HG03095 (cell line): Measurements from ENCODE around the gene DLGAP1.
"Not testable (repeated sequence)": the region's sequence is repeated elsewhere in the genome, so short reads cannot be mapped to it uniquely, and the experiment has no call there.

Experiments
- ATAC-seq: cut with Tn5 transposase; IDR thresholded peaks from one replicate; pipeline ENCODE4 v1.9.1; 2021; ENCODE audit warnings: moderate library complexity; ENCODE audit not compliant: unreplicated experiment

DLGAP1 gene

DNA sequence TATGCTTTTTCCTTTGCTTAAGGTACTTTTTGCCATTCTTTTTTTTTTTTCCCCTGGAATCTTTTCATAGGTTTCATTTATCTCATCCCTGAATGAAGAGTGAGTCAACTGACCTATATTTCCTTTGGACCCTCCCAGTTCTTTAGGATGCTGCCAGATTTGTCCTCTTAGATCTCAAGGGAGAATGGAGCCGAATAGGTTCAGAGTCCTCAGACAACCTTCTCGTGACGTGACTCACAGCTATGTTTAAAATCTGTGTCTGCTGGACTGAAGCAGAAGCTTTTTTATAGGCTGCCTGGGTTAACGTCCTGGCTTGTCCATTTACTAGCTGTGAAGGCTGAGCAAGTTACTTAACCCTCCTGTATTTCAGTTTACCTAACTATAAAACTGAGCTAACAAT lies 358.6 kb downstream of the DLGAP1 start:
- no peak for ATAC-seq

DNA sequence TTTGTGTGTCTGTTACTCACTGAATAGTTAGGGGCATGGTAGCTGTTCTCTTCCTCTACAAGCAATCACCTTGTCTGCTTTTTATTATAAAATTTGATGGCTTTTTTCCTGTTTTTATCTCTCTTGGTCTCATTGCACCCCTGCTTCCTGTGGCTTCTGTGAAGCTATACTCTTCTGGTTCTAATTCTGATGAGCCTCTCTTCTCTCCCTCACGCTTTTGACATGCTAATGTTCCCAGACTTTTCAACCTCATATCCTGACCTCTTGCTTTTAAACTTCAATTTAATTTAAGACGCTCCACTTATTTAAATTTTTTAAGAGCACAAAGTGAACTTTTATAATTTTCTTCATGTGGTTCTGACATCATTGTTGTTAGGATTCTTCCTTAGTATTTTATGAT lies 361.4 kb downstream of the DLGAP1 start:
- ATAC-seq: no peak

DNA sequence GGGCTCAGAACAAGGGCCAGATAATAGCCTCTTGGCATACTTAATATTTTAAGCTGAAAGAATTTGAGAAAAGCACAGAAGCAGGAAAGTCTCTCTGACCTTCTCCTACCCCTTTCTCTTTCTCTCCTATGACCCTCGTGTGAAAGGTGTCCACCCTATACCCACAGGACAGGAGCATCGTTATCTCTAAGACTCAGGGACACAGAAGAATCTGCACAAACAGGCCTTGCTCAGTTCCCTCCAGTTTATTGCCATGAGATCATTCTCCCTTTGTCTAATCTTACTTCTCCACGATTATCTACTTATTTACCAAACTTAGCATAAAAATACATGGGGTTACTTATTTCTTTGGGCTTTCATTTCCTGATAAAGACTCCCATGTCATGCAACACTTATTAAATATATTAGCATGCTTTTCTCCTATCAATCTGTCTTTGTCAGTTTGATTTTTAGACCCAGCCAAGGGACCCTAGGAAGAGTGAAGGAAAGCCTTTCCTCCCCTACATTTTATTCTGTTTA lies 370.7 kb downstream of the DLGAP1 start:
- ATAC-seq: no peak

DNA sequence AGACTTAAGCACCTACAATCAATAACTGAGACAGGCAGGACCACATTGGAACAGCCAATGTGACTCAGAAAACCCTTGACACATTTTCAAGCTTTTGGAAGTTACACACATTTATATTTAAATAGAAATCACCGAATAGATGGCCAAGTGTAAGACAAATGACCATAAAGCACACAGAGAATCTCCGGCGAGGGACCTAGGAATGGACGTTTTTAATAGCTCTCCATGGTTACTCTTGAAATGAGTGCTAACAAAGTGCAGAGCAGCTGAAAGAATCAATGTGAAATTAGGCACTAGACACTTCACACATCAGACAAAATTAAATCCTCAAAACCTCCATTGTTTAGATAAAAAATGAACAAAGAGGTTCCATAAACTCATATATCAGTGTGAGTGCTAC lies 376.9 kb downstream of the DLGAP1 start:
- no peak for ATAC-seq

DNA sequence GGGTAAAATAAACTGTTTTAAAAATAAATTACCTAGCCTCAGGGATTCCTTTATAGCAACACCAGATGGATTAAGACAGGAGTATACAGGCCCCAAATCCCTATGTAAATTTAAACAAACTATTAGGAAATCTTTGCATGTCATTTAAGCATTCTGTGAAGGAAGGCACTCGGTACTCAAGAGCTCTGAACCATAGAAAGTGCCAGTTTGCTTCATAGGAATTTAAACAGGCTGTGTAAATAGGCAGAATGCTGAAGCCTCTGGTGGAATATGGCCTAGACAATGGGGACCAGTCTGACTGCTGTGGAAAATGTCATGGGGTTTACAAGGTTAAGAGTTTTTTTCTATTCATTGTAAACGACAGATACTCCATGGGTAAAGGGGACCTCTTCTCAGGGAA lies 377.4 kb downstream of the DLGAP1 start:
- no peak for ATAC-seq

DNA sequence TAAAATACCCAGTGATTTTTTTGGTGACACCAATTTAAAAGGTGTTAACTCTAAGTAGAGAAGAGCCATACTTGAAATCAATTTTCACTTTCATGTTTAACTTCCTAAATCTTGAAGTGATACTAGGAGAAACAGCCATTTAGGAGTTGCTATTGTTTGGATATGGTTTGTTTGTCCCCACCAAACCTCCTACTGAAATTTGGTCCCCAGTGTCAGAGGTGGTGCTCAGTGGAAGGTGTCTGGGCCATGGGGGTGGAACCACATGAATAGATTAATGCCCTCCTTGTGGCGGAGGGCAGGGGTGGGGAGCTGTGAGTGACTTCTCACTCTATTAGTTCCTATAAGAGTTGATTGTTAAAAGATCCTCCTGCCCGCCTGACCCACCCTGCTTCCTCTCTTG lies 377.9 kb downstream of the DLGAP1 start:
- no peak for ATAC-seq

DNA sequence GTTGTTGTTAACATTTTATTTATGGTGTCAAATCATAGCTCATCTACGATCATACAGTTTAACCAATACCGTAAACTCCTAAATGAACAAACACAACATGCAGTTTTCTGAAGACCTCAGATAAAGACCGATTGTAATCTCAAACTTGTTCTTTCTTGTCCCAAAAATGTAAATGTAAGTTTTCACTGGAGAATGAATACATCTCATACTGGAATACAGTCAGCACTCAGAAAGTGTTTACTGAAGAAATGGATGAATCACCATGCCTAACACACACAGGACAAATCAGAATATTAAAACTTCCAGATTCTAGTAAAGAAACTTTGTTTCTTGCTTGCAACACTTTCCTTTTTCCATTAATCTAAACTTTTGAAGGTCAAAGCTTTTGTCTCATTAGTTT lies 380.5 kb downstream of the DLGAP1 start:
- no peak for ATAC-seq

DNA sequence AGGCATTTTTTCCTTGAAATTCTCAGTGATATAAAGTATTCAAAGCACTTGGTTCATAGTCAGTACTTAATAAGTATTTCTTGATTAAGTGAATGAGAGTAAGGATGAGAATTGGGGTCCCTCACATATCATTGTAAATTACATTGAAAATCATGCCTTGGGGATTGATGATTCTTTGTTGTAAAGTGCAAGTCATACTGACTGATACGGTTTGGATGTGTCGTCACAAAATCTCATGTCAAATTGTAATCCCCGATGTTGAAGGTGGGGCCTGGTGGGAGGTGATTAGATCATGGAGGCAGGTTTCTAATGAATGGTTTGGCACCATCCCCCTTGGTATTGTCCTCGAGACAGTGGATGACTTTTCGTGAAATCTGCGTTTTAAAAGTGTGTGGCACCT lies 385.9 kb downstream of the DLGAP1 start:
- no peak for ATAC-seq

DNA sequence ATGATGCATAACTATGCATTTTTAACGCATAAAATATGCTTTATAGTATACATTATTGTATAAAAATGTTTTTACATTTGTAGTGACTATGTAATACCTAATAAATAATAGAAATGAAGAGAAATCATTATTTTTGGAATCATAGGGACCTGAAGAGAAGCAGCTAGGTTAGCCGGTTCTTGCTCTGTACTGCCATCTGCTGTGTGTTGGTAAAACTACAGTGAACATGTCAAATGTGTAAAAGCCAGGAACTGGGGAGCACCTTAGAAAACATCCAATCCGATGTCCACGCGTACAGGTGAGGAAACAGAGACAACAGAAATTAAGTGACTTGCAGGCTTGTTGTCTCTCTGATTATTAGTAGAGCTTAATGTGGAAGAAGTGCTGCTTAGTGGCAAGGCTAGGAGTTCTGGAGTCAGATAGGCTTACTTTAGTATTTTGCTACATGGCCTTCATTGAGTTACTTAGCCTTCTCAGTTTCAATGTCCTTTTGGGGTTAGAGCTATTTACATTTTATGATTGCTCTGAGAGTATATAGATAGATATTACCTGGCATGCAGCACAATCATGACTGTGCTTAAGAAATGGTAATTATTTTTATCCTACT lies 386.5 kb downstream of the DLGAP1 start:
- ATAC-seq: no peak

DNA sequence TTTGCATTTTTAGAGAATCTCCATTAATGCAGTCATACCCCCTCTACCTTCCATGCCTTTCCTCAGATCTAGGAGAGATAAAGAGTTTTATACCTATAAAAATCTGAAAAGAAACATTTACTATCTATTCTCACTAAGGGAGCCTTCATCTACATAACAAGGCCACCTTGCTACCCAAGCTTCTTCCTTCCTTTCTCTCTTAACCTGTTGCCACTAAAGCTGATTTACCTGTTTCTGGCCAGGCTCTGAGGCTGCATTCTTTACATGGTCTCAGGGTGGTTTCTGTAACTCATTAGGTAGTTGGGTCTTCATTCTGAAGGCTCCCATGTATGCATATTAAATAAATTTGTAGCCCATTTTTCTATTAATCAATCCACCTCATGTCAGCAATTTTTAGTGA lies 391.6 kb downstream of the DLGAP1 start:
- no peak for ATAC-seq

DNA sequence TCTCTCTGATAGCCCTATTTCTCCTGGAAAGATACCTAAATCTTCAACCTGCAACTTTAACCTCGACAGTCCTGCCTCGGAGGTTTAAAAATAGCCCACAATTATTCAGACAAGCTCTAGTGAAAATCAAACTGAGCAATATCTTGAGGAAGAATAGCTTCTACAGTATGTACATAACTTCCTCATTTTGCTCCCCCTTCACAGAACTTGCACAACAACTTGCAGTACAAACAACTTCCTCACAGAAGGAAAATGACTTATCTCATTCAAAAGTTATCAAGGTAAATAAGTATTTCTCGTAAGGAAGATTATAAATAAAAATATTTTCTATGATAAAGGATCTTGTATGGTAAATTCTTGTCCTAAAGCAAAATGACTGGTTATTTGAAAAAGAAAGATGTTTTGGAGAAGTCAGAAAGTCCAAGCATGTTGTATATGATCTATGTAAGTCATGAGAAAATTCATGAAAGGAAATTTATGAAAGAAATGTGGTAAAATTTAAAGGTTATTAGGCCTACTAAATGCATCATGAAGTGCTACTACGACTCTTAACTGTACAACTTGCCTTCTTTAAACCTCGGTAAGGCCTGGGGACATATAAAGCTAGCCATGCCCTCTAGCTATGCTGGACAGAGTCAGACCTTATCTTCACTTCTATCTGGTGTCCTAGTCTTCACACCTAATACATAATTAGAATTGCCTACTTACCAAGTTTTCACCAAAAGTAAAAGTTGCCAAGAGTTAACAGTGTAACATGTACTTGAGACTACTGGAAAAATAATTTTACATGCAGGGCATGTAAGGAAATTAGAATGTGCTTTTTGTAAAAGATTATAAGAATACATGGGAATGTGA lies 394.5 kb downstream of the DLGAP1 start:
- no peak for ATAC-seq

DNA sequence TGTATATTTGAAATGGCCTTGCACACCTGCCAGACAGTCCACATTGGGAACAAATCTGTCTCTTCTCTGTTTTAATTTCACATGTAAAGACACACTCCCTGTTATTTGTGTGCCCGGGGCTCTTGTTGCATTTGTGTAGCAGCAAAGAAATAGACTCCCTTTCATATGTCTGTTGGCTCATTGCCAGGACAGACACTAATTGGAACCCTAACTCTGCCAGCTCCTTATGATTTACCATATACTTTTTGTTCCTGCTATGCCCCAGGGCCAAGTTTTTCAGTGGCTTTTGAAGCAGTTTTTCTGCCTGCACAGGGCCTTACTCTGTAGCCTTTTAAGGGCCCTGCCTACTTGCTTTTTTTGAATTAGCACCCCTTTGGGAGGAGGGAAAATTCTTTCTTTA lies 396.9 kb downstream of the DLGAP1 start:
- no peak for ATAC-seq

DNA sequence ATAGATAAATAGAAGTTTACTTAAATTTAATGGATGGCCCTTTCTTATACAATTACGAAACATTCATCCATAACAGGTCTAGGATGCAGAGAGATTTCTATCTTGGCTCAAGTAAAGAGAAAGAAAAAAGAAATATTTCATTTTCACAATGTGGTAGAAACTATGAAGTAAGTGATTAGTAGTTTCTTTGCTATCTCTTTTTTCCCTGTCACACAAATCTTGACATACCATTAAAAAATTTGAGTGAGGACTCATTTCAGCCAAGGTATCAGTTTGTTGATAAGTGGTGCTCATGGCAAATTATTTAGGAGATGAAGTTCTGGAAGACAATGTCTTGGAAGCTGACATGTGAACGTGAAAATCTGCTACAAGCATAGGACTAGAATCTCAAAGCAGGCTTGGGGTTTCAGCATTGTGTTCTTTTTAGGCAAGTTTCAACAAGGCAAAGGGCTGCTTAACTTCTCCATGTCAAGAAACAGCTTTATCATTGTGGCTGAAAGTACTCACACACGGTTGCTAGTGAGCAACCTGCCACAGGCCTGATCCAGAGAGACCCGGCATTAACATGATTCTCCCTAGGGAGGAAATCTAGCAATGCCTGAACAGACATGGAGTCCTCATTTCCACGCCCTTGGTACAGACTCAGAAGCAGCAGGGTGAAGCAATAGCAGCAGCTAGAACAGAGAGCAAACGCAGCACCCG lies 414.6 kb downstream of the DLGAP1 start:
- ATAC-seq: no peak

DNA sequence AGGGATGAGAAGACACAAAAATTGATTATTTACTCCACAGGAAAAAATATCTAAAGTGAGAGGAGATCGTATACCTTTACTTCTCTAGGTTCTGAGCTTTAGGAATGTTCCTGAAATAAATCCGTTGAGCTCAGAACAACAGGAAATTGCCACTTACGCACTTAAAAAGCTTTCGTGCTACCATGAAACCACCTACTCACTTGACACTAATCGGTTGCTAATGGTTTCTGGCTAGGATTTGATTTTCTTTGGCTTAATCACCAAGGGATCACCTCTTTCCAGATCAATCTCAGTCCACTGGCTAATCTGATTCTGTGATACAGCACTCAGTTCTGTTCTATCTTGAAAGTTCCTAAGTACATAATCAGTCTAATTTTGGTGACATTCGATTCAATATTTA lies 419.6 kb downstream of the DLGAP1 start:
- no peak for ATAC-seq

DNA sequence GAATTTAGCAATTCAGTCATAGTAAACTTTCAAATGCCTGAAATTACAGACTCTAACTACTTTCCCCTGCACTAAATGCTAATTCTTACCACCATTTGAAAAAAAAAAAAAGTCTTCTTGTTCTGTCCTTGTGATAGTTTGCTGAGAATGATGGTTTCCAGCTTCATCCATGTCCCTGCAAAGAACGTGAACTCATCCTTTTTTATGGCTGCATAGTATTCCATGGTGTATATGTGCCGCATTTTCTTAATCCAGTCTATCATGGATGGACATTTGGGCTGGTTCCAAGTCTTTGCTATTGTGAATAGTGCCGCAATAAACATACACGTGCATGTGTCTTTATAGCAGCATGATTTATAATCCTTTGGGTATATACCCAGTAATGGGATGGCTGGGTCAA lies 420.3 kb downstream of the DLGAP1 start:
- not testable (repeated sequence) for ATAC-seq

DNA sequence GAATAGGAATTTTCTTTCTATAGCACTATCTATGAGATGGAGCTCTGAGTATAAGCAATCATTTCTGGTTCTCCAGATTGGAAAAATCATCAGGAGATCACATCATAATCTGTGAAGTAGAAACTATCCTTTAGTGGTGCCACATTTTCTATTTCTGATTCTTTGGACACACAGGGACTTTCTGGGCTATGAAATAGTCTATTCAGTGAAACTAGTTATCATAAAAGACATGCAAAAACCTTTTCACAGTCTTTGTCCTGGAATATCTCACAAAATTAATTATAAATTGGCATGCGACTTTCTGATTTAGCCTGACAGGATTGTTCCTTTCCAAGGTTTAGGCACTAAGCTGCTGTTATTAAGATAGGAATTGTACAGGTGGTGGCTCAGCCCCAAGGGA lies 428.6 kb downstream of the DLGAP1 start:
- ATAC-seq: no peak

DNA sequence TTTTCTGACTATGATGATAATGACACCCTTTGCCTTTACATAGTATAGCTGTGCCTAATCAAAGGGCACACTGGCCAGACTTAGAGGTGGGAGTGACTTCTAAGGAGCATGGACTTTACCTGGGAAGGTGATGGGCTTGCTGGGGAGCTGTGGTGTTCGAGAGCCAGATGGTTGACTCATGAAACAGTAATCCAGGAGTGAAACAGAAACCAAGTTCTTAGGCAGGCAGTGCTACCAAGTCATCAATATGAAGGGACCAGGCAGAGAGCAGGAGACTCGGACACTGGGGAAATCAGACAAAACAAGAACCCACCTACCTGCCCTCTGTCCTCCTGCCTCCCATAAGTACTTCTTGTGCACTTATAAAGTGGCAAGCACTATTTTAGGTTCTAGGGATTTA lies 430.4 kb downstream of the DLGAP1 start:
- no peak for ATAC-seq

DNA sequence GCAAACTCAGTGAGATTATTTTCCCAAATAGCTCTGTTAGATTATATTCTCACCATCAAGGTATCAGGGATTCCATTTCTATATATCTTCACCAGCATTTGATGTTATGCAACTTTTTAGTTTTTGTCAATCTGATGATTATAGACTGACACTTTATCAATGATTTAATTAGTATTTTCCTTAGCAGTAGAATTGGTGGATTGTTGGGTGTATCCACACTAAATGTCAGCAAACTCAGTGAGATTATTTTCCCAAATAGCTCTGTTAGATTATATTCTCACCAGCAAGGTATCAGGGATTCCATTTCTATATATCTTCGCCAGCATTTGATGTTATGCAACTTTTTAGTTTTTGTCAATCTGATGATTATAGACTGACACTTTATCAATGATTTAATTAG lies 432.4 kb downstream of the DLGAP1 start:
- ATAC-seq: not testable (repeated sequence)

DNA sequence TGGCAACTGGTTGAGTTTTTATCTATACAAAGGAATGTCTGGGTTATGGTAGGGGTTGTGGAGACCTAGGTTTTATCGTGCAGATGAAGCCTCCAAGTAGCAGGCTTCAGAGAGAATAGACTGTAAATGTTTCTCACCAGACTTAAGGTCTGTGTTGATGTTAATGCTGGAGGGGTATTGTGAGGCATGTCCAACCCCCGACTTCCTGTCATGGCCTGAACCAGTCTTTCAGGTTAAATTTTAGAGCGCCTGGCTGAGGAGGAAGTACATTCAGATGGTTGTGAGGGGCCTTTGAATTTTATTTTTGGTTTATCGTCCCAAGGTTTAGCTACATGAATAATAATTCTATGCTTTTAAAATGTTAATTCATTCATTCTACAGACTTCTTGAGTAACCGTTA lies 435.1 kb downstream of the DLGAP1 start:
- no peak for ATAC-seq

DNA sequence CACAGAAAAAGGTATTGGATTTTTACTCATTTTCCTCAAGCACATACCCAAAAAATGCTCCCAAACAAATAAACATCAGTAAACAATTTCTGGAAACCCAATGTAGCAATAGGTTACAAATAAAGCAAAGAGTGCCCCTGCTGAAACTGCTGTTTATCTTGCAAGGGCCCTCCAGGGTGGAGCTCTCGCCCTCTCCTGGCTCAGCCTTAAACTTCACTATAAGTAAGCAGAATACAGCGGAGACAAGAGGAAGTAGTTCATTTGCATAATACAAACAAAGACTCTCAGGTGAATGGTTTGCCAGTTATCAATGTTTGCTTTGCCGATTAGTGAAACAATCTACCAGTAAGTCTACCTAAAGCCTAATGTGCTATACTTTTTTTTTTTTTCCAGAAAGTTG lies 437.6 kb downstream of the DLGAP1 start:
- peak; percentile 68 for ATAC-seq

DNA sequence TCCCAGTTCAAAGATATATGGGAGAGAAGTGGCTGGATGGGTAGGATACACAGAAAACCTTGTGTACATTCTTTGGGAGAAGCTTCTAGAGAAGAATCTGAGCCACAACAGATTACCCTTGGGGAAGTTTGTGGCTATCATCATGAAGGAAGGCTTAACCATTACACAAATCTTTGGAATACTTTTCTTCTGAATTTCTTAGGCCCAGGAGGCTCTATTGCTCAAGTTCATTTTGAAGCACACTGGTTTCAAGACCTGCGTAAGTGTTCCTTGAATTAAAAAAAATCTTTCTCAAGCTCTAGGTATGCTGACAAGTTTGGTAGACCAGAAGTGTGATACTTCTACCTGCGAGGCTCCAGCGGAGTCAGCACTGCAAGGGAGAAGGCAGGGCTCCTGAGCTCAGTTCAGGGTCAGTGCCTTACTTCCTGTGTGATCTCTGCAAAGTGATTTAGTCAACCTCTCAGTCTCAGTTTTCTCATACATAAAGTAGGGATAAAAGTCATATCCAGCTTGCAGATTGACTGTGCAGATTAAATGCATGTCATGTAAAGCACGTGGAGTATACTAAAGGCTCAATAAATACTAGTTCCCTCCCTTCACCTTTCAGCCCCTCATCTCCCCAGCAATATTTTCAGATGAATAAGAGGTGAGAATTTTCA lies 438.6 kb downstream of the DLGAP1 start:
- no peak for ATAC-seq
